Ovary (tissue), 3 donors: ENCODE measurements around the gene MAL.

ENCODE experiments used
- CTCF ChIP-seq, 3 donors: fragments of 450-650 bp in 2 of 3; fragments of 200-600 bp in 1 of 3; IDR thresholded peaks; one replicate each; pipeline versions ENCODE4 v1.5.1 to v1.8.0; 2016 to 2022; ENCODE audit warnings: antibody characterized with exemption in 3 of 3, mild to moderate bottlenecking in 1 of 3
- EP300 ChIP-seq: sonication (generic); formaldehyde crosslinking; IDR thresholded peaks from one replicate; pipeline ENCODE4 v1.6.1; 2017; ENCODE audit warnings: antibody characterized with exemption
- POLR2A ChIP-seq: fragments of 450-650 bp; IDR thresholded peaks from one replicate; pipeline ENCODE4 v1.6.1; 2017; ENCODE audit warnings: antibody characterized with exemption, mild to moderate bottlenecking, moderate library complexity
- donor health status: DM: no; HTN: no; CAD: no.

GRCh38 chr2:95013726-95014125 is 11.8 kb upstream of the MAL start:
- TF ChIP-seq CTCF (IDR thresholded peaks at IDR 0.05) (no peak), POLR2A (no peak), EP300 (no peak)
